B cell (primary cell): Measurements from ENCODE around the gene ZNF835. TPM values are rescaled to one million over a fixed set of nuclear protein-coding genes. Genes with fewer than 3 reads are reported as not detected.

Experiments used
- ATAC-seq: fragments of 200-7000 bp; cut with Tn5 transposase; one replicate; pipeline ENCODE4 v1.10.0; 2021; ENCODE audit warnings: low read depth, mild to moderate bottlenecking, moderate number of reproducible peaks, moderate library complexity
- CTCF ChIA-PET: fragments of 350-600 bp; sonication (Branson Sonifier 250); formaldehyde crosslinking; loops from one replicate; lab custom pipeline; 2021; ENCODE audit warnings: antibody characterized with exemption, inconsistent platforms; lab: Charles Lee
- POLR2A ChIA-PET: fragments of 350-600 bp; sonication (Branson Sonifier 250); formaldehyde crosslinking; loops from one replicate; lab custom pipeline; 2021; ENCODE audit warnings: antibody characterized with exemption; lab: Charles Lee
- DNase-seq: peaks from one replicate; pipeline ENCODE4 v3.0.0; 2013
- H2AFZ ChIP-seq: 2 replicates; pipeline ENCODE4 v1.6.1; 2012; ENCODE audit warnings: mild to moderate bottlenecking, low read depth, low read length; ENCODE audit not compliant: insufficient read depth, poor library complexity, severe bottlenecking
- H3K27ac ChIP-seq, 2 donors: 1 replicate in 1 of 2; 2 replicates in 1 of 2; pipeline ENCODE4 v1.5.1; 2012 to 2013; ENCODE audit warnings: low read length in 2 of 2, mild to moderate bottlenecking in 2 of 2, moderate library complexity in 1 of 2
- H3K27me3 ChIP-seq, 4 experiments: fragments of 200-600 bp in 1 of 4; sonication (generic) in 1 of 4; replicated peaks in 1 of 4; 1 replicate in 2 of 4; 2 replicates in 2 of 4; pipeline versions ENCODE4 v1.6.1 to v1.7.0; 2013 to 2016; ENCODE audit warnings: low read length in 3 of 4, mild to moderate bottlenecking in 2 of 4, mixed read lengths in 1 of 4, moderate library complexity in 1 of 4; ENCODE audit not compliant: insufficient read depth in 4 of 4, control insufficient read depth in 3 of 4; ENCODE audit errors: control extremely low read depth in 1 of 4
- H3K36me3 ChIP-seq, 2 experiments: replicated peaks in 1 of 2; 1 replicate in 1 of 2; 2 replicates in 1 of 2; pipeline versions ENCODE4 v1.6.1 to v1.7.1; 2013; ENCODE audit warnings: low read length in 1 of 2; ENCODE audit not compliant: insufficient read depth in 2 of 2, control insufficient read depth in 1 of 2; ENCODE audit errors: control extremely low read depth in 1 of 2, extremely low read depth in 1 of 2
- H3K4me1 ChIP-seq, 2 donors: fragments of 200-600 bp in 1 of 2; sonication (generic) in 1 of 2; 1 replicate in 1 of 2; 2 replicates in 1 of 2; pipeline versions ENCODE4 v1.5.1 to v1.6.1; 2013 to 2017; ENCODE audit warnings: low read length in 2 of 2; ENCODE audit not compliant: control insufficient read depth in 2 of 2, insufficient read depth in 2 of 2
- H3K4me2 ChIP-seq: replicated peaks from 2 replicates; pipeline ENCODE3; 2012; ENCODE audit warnings: mild to moderate bottlenecking, low read depth, low read length; ENCODE audit not compliant: poor library complexity, severe bottlenecking
- H3K4me3 ChIP-seq, 5 experiments: fragments of 200-600 bp in 1 of 5; sonication (generic) in 1 of 5; 1 replicate in 3 of 5; 2 replicates in 2 of 5; pipeline versions ENCODE4 v1.5.1 to v1.7.0; 2011 to 2016; ENCODE audit warnings: low read length in 4 of 5, mild to moderate bottlenecking in 4 of 5, low read depth in 2 of 5, control low read depth in 1 of 5, moderate library complexity in 1 of 5; ENCODE audit not compliant: insufficient read depth in 1 of 5; ENCODE audit errors: control extremely low read depth in 1 of 5, extremely low read depth in 1 of 5
- H3K79me2 ChIP-seq: fragments of 200-600 bp; sonication (generic); one replicate; pipeline ENCODE4 v1.6.0; 2016; ENCODE audit warnings: low read length; ENCODE audit not compliant: control insufficient read depth, insufficient read depth
- H3K9ac ChIP-seq: fragments of 200-600 bp; sonication (generic); 2 replicates; pipeline ENCODE4 v1.6.1; 2017; ENCODE audit warnings: mild to moderate bottlenecking, low read length, moderate library complexity
- H3K9me3 ChIP-seq, 3 donors: one replicate each; pipeline versions ENCODE4 v1.6.1 to v1.7.1; 2013; ENCODE audit warnings: low read length in 2 of 3; ENCODE audit not compliant: control insufficient read depth in 2 of 3, insufficient read depth in 1 of 3; ENCODE audit errors: control extremely low read depth in 1 of 3
- H4K20me1 ChIP-seq: 2 replicates; pipeline ENCODE4 v1.6.0; 2012; ENCODE audit warnings: mild to moderate bottlenecking, low read length; ENCODE audit not compliant: insufficient read depth, control insufficient read depth, poor library complexity, severe bottlenecking
- H3K27ac Mint-ChIP-seq: one replicate; pipeline ENCODE4 v1.8.0; 2021; ENCODE audit warnings: mixed read lengths
- H3K27me3 Mint-ChIP-seq: one replicate; pipeline ENCODE4 v1.8.0; 2021; ENCODE audit warnings: mixed read lengths
- H3K4me1 Mint-ChIP-seq: one replicate; pipeline ENCODE4 v1.8.0; 2021; ENCODE audit warnings: mixed read lengths
- H3K4me3 Mint-ChIP-seq: one replicate; pipeline ENCODE4 v1.8.0; 2021; ENCODE audit warnings: mixed read lengths
- H3K9me3 Mint-ChIP-seq: one replicate; pipeline ENCODE4 v1.8.0; 2022; ENCODE audit warnings: mixed read lengths; ENCODE audit not compliant: insufficient read depth
- CTCF ChIP-seq: fragments of 200-600 bp; IDR thresholded peaks from one replicate; pipeline ENCODE4 v1.8.0; 2022; ENCODE audit warnings: antibody characterized with exemption, mild to moderate bottlenecking
- EZH2 ChIP-seq: IDR thresholded peaks from 2 replicates; pipeline ENCODE4 v1.6.1; 2012; ENCODE audit warnings: borderline replicate concordance, low read depth, mild to moderate bottlenecking, moderate library complexity, low read length; ENCODE audit not compliant: insufficient read depth, poor library complexity, severe bottlenecking
- WGBS: methylation state at CpG from one replicate; pipeline ENCODE4 v1.1.5; 2013; ENCODE audit warnings: missing lambda C conversion rate; ENCODE audit not compliant: insufficient coverage; 5-methylcytosine and 5-hydroxymethylcytosine counted together
- intact Hi-C: fragments of 100-400 bp; cut with micrococcal nuclease; formaldehyde crosslinking; loops from one replicate; pipeline ENCODE4 v1.10.0; 2022
- polyA plus RNA-seq: library from polyadenylated mRNA; depleted of rRNA; stranded (reverse); fragments of >200 nt; gene quantifications from 2 replicates; pipeline ENCODE4 v1.2.3, GENCODE V29; 2012
- total RNA-seq, 2 donors: library from RNA; stranded (reverse); fragments of 120-200 nt in 1 of 2; gene quantifications; 1 replicate in 1 of 2; 2 replicates in 1 of 2; pipeline versions ENCODE4 v1.2.3 to v1.2.4, GENCODE V29; 2013 to 2022

ZNF835 gene
- total and polyA plus RNA-seq, 2 donors (not counting 1 experiment from before 2014, with no cell fraction given): 4.3 to 7.0 TPM

GRCh38 chr19:56699552-56699951, 28.0 kb upstream of the ZNF835 start:
- no peak overlapping the region for H3K9ac ChIP-seq
- peaks cover 6% of the 10 kb centered on the region for H3K9me3 Mint-ChIP-seq

More at GRCh38 chr19:56699552-56699951, 28.0 kb upstream of the ZNF835 start:
- Histone ChIP-seq H3K79me2 (no peaks in the 10 kb centered on the region), H3K9me3 (peaks cover 0 to 13% (median 0%) of the 10 kb centered on the region in 3 donors), H3K4me2 (no peak overlapping the region), H3K27me3 (no peaks in the 10 kb centered on the region), H2AFZ (no peak overlapping the region), H3K27ac (no peak overlapping the region), H4K20me1 (no peaks in the 10 kb centered on the region), H3K4me3 (no peak overlapping the region), H3K4me1 (no peaks in the 10 kb centered on the region), H3K36me3 (no peaks in the 10 kb centered on the region)
- ChIA-PET POLR2A (no interaction called here), CTCF (no interaction called here)
- no peak overlapping the region for H3K4me3 Mint-ChIP-seq
- no peak for TF ChIP-seq EZH2
- no peak for TF ChIP-seq CTCF
- WGBS: 80% methylated on average over 1 of the region's 3 CpGs
- intact Hi-C loops: no loop called here
- ATAC-seq (no peak), DNase-seq (no peak)
- no peaks in the 10 kb centered on the region for H3K27me3 Mint-ChIP-seq
- no peaks in the 10 kb centered on the region for H3K4me1 Mint-ChIP-seq
- no peak overlapping the region for H3K27ac Mint-ChIP-seq
